NCI-H2196 (cell line): ENCODE results near the gene OR1E2.
"Not testable (repeated sequence)": the region's sequence is repeated elsewhere in the genome, so short reads cannot be mapped to it uniquely, and the experiment has no call there.

ENCODE experiments used
- DNase-seq: peaks from one replicate; lab custom pipeline; 2025; ENCODE audit not compliant: unreplicated experiment; lab: John Stamatoyannopoulos, UW

Gene OR1E2

GRCh38 chr17:3398310-3398709, 35.3 kb downstream of the OR1E2 start, which contains the start of gene OR1E1:
Gene OR1E1, minus strand, starts transcription at chr17:3398410. Its CDS starts 0 bp downstream, at chr17:3398410.
- no peak for DNase-seq

GRCh38 chr17:3397801-3398200, 35.8 kb downstream of the OR1E2 start:
- not testable (repeated sequence) for DNase-seq

DNA sequence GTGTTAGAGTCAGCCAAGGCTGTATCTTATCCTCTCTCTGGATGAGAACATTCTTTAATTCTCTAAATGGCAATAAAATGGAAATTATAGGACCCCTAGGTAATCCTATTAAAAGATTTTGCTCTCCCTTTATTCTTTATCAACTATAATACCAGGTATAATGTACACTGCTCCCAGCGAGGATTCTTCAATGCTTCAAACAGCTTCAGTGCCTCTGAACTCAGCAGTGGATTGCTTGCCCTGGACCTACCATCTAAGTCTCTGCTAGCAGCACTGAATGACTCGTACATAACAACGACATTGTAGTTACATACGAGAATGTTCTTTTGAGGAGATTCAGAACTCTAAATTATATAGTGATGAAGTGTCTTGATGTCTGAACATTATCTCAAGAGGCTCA, 43.9 kb downstream of the OR1E2 start:
- no peak for DNase-seq

DNA sequence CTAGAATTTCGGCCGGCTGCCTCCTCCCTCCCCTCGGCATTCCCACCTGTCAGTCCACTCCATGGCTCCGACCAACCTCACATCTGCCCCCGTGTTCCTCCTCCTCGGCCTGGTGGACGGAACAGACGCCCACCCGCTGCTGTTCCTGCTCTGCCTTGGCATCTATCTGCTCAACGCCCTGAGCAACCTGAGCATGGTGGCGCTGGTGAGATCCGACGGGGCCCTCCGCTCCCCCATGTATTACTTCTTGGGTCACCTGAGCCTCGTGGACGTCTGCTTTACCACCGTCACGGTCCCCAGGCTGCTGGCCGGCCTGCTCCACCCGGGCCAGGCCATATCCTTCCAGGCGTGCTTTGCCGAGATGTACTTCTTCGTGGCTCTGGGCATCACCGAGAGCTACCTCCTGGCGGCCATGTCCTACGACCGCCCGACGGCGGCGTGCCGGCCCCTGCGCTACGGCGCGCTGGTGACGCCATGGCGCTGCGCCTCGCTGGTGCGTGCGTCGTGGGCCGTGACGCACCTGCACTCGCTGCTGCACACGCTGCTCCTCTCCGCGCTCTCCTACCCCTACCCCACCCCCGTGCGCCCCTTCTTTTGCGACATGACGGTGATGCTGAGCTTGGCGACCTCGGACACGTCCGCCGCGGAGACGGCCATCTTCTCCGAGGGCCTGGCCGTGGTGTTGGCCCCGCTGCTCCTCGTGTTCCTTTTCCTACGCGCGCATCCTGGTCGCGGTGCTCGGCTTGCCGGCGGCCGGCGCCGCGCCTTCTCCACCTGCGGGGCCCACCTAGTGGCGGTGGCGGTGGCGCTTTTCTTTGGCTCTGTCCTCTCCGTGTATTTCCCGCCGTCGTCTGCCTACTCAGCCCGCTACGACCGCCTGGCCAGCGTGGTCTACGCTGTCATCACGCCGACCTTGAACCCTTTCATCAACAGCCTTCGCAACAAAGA, 47.5 kb downstream of the OR1E2 start, which contains the start of gene OR3A2:
TSS of gene OR3A2 (minus strand) at position 440 of the 948 bp plus-strand sequence.
- DNase-seq: no peak
